GM12872 (cell line): Measurements from ENCODE around the gene VTI1A.

Experiments
- TF ChIP-seq, protein P1 (sequence below): IDR thresholded peaks from 3 replicates; pipeline ENCODE4 v1.5.1; 2011; ENCODE audit warnings: low read depth, mild to moderate bottlenecking, low read length, moderate library complexity; ENCODE audit not compliant: insufficient read depth

VTI1A gene

DNA sequence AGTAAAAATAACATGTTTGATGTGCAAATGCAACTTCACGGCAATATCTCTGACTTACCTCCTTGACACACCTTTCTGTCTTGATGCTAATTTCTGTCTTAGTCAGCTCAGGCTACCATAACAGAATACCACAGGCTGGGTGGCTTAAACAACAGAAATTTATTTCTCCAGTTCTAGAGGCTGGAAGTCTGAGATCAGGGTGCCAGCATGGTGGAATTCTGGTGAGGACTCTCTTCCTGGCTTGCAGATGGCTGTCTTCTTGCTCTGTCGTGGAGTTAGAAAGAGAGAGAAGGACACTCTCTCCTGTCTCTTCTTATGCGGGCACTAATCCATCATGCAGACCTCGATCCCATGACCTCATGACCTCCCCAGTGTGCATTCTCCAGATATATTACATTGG lies 134.9 kb downstream of the VTI1A start:
- TF ChIP-seq, protein P1, sequence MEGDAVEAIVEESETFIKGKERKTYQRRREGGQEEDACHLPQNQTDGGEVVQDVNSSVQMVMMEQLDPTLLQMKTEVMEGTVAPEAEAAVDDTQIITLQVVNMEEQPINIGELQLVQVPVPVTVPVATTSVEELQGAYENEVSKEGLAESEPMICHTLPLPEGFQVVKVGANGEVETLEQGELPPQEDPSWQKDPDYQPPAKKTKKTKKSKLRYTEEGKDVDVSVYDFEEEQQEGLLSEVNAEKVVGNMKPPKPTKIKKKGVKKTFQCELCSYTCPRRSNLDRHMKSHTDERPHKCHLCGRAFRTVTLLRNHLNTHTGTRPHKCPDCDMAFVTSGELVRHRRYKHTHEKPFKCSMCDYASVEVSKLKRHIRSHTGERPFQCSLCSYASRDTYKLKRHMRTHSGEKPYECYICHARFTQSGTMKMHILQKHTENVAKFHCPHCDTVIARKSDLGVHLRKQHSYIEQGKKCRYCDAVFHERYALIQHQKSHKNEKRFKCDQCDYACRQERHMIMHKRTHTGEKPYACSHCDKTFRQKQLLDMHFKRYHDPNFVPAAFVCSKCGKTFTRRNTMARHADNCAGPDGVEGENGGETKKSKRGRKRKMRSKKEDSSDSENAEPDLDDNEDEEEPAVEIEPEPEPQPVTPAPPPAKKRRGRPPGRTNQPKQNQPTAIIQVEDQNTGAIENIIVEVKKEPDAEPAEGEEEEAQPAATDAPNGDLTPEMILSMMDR, result no peak

- TF ChIP-seq, protein P1, result no peak
Observed at GRCh38 chr10:112583236-112583939, 136.4 kb downstream of the VTI1A start.

DNA sequence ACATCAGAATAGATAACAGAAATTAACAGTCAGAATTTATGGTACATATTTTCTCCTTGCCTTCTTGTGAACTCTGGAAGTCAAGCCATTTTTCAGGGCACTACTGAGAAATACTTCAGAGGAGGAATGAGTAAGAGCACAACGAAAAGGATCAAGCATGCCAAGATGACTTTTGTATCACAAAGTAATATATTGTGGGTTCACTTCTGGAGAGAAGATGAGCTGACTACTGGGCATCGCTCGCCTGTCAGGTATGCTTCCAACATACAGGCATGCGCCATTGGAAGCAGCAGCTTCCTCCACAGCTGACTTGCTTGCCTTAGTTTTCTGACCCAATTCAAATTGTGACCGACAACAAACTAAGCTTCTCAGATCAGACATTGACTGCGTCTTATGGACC lies 137.3 kb downstream of the VTI1A start:
- TF ChIP-seq, protein P1, result no peak

DNA sequence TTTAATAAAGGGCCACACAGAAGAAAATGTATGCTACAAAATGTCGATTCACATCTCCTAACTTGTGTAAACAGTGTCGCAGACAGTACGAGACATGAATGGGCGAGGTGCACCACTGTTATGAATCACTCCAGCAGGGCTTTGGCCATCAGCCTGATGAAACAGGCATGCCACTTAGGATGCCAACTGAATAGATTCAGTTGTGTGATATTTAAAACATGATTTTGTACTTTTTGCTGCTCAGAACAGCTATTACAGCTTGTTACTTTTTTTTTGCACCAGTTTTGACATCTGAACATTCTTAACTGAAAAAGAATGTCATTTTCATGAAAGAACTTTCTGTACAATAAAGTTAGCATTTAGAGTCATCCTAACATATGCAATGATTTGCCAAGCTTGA lies 138.1 kb downstream of the VTI1A start:
- TF ChIP-seq, protein P1, result no peak

DNA sequence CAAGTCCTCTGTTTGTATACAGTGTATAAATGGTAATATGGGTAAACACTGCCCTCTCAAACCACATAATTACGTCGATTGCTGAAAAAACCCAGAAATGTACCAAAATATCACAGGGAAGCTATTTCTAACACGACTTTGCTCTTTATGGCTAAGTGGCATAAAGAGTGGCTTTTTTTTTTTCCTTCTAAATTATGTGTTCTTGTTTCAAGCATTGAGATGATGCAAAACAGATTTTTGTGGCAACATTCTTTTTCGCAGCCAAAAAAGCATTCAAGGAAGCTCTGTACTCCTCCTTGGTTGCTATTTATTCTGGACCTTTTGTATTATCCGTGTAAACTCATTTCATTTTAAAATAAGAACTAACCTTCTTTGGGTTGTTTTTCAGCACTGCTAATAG lies 138.9 kb downstream of the VTI1A start:
- TF ChIP-seq, protein P1, result no peak

GRCh38 chr10:112587729-112588128 lies 140.7 kb downstream of the VTI1A start:
- TF ChIP-seq, protein P1, result no peak

- TF ChIP-seq, protein P1, result no peak
Observed at GRCh38 chr10:112588225-112588990, 141.4 kb downstream of the VTI1A start.
